H1 (cell line): ENCODE data around the gene CELF2.

Experiments used
- MAFK ChIP-seq: IDR thresholded peaks from 2 replicates; pipeline ENCODE4 v1.6.1; 2012; ENCODE audit warnings: low read depth, mild to moderate bottlenecking, improper control_type of control experiment, low read length
- TEAD4 ChIP-seq: IDR thresholded peaks from 2 replicates; pipeline ENCODE4 v1.6.1; 2012; ENCODE audit warnings: low read depth, low read length, inconsistent platforms, mixed read lengths
- TF ChIP-seq, protein P1 (sequence below), 3 experiments: IDR thresholded peaks; 1 replicate in 2 of 3; 2 replicates in 1 of 3; pipeline versions ENCODE4 v1.5.1 to v1.6.1; 2011; ENCODE audit warnings: low read length in 3 of 3, mild to moderate bottlenecking in 3 of 3, inconsistent platforms in 2 of 3, low read depth in 1 of 3, moderate library complexity in 1 of 3; ENCODE audit not compliant: insufficient read depth in 1 of 3; ENCODE audit errors: control extremely low read depth in 1 of 3

DNA sequence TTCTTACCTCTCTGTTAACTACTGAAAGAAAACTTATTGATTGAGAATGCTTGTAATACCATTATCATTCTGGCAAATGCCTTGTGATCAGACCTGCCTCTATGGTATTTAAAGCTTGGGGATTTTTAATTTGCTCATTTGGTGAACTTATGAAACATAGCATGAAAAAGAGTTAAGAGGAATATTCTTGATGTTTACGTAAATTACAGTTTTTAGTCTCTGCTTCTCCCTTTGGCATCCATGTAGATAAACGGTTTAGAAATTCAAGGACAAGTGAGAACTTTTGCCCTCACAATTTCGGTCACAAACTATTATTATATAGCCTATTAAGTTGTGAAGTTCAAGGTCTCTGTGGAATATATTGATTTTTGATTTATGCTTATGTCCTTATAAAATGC, 11.2 kb upstream of the CELF2 start:
- TF ChIP-seq, protein P1, sequence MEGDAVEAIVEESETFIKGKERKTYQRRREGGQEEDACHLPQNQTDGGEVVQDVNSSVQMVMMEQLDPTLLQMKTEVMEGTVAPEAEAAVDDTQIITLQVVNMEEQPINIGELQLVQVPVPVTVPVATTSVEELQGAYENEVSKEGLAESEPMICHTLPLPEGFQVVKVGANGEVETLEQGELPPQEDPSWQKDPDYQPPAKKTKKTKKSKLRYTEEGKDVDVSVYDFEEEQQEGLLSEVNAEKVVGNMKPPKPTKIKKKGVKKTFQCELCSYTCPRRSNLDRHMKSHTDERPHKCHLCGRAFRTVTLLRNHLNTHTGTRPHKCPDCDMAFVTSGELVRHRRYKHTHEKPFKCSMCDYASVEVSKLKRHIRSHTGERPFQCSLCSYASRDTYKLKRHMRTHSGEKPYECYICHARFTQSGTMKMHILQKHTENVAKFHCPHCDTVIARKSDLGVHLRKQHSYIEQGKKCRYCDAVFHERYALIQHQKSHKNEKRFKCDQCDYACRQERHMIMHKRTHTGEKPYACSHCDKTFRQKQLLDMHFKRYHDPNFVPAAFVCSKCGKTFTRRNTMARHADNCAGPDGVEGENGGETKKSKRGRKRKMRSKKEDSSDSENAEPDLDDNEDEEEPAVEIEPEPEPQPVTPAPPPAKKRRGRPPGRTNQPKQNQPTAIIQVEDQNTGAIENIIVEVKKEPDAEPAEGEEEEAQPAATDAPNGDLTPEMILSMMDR (IDR thresholded peaks at IDR 0.05; ENCODE audit: control extremely low read depth in 1 of 3, insufficient read depth in 1 of 3, low read depth in 1 of 3, low read length in 3 of 3), result no peak
- TF ChIP-seq MAFK (no peak), TEAD4 (no peak)
